Measurements from ENCODE around the gene FA2H.
A peak's percentile ranks its signal among the peaks of the same experiment; 100 is the strongest.

FA2H gene

DNA sequence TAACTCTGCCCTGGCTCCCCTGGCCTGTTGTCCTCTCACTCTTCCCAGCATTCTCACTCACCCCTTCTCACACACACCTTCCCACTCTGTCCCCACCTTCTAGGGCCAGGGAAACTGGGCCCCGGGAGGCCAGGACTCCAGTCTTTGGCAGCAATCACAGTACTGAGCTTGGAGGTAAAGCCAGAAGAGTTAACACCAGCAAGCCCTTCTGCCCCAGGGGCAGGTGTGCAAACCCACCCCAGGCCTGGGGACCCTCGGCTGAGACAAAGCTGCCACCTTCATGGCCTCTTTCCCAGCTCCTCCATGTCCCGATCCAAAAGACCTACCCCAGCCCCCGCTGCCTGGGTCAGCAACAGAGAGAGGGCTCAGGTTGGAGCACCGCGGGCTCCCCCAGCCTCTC lies 37.1 kb downstream of the FA2H start:
- no peaks in the 10 kb centered on the region for H3K4me1 ChIP-seq
- H3K9me3 ChIP-seq, result no peaks in the 10 kb centered on the region
- no peak overlapping the region for H3K4me3 ChIP-seq (ENCODE audit: low read depth, low read length)
- no peaks in the 10 kb centered on the region for H3K36me3 ChIP-seq
- no peaks in the 10 kb centered on the region for H3K27me3 ChIP-seq
- TF ChIP-seq, protein P1, sequence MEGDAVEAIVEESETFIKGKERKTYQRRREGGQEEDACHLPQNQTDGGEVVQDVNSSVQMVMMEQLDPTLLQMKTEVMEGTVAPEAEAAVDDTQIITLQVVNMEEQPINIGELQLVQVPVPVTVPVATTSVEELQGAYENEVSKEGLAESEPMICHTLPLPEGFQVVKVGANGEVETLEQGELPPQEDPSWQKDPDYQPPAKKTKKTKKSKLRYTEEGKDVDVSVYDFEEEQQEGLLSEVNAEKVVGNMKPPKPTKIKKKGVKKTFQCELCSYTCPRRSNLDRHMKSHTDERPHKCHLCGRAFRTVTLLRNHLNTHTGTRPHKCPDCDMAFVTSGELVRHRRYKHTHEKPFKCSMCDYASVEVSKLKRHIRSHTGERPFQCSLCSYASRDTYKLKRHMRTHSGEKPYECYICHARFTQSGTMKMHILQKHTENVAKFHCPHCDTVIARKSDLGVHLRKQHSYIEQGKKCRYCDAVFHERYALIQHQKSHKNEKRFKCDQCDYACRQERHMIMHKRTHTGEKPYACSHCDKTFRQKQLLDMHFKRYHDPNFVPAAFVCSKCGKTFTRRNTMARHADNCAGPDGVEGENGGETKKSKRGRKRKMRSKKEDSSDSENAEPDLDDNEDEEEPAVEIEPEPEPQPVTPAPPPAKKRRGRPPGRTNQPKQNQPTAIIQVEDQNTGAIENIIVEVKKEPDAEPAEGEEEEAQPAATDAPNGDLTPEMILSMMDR (IDR thresholded peaks at IDR 0.05; ENCODE audit: low read depth, low read length), result no peak
- no peak for DNase-seq

GRCh38 chr16:74736531-74737157 lies 38.0 kb downstream of the FA2H start:
- no peaks in the 10 kb centered on the region for H3K27me3 ChIP-seq
- no peaks in the 10 kb centered on the region for H3K9me3 ChIP-seq
- H3K4me1 ChIP-seq, result no peaks in the 10 kb centered on the region
- H3K4me3 ChIP-seq (ENCODE audit: low read depth, low read length), result no peak overlapping the region
- no peaks in the 10 kb centered on the region for H3K36me3 ChIP-seq
- DNase-seq, result peak; percentile 35
- TF ChIP-seq, protein P1 (IDR thresholded peaks at IDR 0.05; ENCODE audit: low read depth, low read length), result no peak

GRCh38 chr16:74735554-74735953 lies 39.1 kb downstream of the FA2H start:
- no peak for DNase-seq
- H3K27me3 ChIP-seq, result no peaks in the 10 kb centered on the region
- no peaks in the 10 kb centered on the region for H3K9me3 ChIP-seq
- TF ChIP-seq, protein P1 (IDR thresholded peaks at IDR 0.05; ENCODE audit: low read depth, low read length), result no peak
- H3K4me1 ChIP-seq, result no peaks in the 10 kb centered on the region
- no peak overlapping the region for H3K4me3 ChIP-seq (ENCODE audit: low read depth, low read length)
- no peaks in the 10 kb centered on the region for H3K36me3 ChIP-seq

GRCh38 chr16:74735162-74735452 lies 39.5 kb downstream of the FA2H start:
- H3K36me3 ChIP-seq, result no peaks in the 10 kb centered on the region
- TF ChIP-seq, protein P1 (IDR thresholded peaks at IDR 0.05; ENCODE audit: low read depth, low read length), result no peak
- H3K4me3 ChIP-seq (ENCODE audit: low read depth, low read length), result no peak overlapping the region
- H3K4me1 ChIP-seq, result no peaks in the 10 kb centered on the region
- H3K9me3 ChIP-seq, result no peaks in the 10 kb centered on the region
- DNase-seq, result no peak
- no peaks in the 10 kb centered on the region for H3K27me3 ChIP-seq

- H3K27me3 ChIP-seq, result no peaks in the 10 kb centered on the region
- no peak overlapping the region for H3K4me3 ChIP-seq (ENCODE audit: low read depth, low read length)
- no peak for DNase-seq
- no peaks in the 10 kb centered on the region for H3K9me3 ChIP-seq
- no peaks in the 10 kb centered on the region for H3K4me1 ChIP-seq
- TF ChIP-seq, protein P1 (IDR thresholded peaks at IDR 0.05; ENCODE audit: low read depth, low read length), result no peak
- no peaks in the 10 kb centered on the region for H3K36me3 ChIP-seq
Measured at GRCh38 chr16:74734361-74735161, 40.1 kb downstream of the FA2H start.

DNA sequence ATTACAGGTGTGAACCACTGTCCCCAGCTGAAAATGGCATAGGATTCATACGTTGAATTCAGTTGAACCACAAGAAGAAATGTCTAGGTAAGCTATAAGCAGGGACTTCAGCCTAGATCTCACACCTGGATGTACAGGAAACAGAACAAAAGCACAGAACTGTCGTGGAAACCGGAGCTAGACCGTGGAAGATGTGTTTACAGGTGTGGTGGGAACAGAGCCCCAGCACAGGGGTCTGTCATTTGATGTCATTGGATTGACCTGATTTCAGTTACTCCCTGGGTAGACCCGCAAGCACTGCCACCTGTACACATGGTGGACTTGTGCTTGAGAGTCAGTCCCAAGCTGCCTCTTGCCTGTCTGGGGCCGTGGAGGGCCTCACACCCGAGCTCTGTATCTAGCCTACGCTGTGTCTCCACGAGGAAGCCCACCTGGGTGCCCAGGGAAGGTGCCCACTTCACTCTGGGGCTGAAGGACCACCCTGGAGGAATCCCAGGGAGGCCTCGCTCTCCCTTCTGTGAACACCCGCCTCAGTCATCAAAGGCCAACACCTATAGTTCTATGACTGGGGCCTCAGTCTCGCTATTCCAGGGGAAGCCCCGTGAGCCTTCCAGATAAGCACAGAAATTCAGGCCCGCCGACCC lies 41.8 kb downstream of the FA2H start:
- Histone ChIP-seq H3K36me3 (no peaks in the 10 kb centered on the region), H3K4me1 (no peaks in the 10 kb centered on the region), H3K4me3 (ENCODE audit: low read depth, low read length) (no peak overlapping the region), H3K9me3 (no peaks in the 10 kb centered on the region), H3K27me3 (no peaks in the 10 kb centered on the region)
- TF ChIP-seq, protein P1 (IDR thresholded peaks at IDR 0.05; ENCODE audit: low read depth, low read length), result no peak
- DNase-seq, result no peak

Measured in BE2C (cell line).